ENCODE data around the gene SPDYE16.
"Not testable (repeated sequence)": the region's sequence is repeated elsewhere in the genome, so short reads cannot be mapped to it uniquely, and the experiment has no call there.

The SPDYE16 gene

GRCh38 chr7:76549025-76549854 lies 6.1 kb upstream of the SPDYE16 start:
- DNase-seq: peak; percentile 19

GRCh38 chr7:76531643-76532042 lies 11.5 kb downstream of the SPDYE16 start:
- DNase-seq: not testable (repeated sequence)

GRCh38 chr7:76526183-76526582 lies 16.9 kb downstream of the SPDYE16 start:
- DNase-seq: not testable (repeated sequence)

DNA sequence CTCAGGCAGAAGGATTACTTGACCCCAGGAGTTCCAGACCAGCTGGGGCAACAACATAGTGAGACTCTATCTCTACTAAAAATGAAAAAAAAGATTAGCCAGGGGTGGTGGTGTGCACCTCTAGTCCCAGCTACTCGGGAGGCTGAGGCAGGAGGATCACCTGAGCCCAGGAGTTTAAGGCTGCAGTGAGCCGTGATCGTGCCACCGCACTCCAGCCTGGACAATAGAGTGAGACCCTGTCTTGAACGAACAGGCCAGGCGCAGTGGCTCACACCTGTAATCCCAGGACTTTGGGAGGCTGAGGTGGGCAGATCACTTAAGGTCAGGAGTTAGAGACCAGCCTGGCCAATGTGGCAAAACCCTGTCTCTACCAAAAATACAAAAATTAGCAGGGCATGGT lies 26.2 kb downstream of the SPDYE16 start:
- DNase-seq: not testable (repeated sequence)

- DNase-seq: no peak
Measured at GRCh38 chr7:76515999-76516443, 27.1 kb downstream of the SPDYE16 start.

DNA sequence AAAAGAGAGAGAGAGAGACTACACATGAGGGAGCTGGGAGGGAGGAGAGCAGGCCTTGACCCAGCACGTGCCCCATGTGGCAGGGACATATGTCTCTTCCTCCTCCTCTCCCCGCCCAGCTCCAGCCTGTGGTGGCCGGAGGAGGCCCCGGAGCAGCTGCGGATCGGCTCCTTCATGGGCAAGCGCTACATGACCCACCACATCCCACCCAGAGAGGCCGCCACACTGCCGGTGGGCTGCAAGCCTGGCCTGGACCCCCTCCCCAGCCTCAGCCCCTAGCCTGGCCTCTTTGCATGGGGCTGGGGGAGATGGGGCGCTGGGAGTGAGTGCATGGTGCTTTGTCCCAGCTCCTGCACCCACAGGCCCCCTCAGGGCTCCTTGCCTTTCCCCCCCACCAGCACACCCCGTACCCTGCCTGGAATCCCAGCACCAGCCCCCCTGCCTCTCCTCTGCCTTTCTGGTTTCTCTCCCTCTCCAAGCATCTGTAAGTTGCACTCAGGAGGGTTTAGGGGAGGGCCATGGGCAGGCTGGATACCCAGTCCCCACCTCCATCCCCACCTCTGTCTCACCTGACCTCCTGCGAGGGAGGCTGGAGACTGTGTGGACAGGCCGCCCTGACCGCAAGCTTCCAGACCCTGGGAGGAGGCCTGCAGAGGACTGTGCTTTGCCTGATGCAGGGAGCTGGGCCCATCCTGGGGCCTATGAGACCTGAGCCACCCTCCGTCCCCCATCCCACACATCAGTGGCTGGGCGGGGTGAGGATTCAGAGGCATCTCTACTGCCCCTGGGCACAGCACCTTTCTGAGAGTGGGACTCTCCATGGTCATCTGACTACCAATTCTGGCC lies 27.9 kb downstream of the SPDYE16 start:
- DNase-seq: no peak

DNA sequence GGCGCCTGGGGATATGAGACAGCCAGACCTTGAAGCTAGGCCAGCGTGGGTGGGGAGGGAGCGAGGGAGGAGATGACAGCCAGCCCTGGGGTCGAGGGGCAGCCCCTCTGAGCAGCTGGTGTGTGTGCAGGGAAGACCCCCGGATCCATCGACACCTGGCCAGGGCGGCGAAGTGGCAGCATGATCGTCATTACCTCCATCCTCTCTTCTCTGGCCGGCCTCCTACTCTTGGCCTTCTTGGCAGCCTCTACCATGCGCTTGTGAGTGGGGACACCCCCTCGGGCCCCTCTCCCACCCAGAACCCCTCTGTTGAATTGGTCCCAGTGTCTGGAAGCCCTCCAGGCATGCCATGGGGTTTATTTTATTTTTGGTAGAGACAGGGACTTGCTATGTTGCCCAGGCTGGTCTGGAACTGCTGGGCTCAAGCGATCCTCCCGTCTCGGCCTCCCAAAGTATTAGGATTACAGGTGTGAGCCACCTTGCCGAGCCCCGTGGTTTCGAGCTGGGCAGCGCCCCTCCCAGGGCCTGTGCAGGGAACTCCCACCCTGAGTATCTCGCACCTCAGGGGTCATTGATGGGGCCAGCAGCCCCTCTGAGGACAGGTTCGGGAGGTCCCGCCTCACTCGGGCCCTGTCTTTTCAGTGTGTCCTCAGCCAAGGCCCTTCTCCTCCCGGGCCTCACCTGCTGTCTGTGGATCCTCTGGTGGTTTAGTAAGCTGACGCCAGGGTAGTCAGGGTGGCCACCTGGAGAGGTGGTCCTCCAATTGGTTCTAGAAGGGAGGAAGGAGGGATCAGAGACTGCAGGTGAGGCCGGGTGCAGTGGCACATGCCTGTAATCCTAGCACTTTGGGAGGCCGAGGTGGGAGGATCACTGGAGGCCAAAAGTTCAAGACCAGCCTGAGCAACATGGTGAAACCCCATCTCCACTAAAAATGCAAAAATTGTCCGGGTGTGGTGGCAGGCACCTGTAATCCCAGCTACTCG lies 29.0 kb downstream of the SPDYE16 start:
- no peak for DNase-seq

DNA sequence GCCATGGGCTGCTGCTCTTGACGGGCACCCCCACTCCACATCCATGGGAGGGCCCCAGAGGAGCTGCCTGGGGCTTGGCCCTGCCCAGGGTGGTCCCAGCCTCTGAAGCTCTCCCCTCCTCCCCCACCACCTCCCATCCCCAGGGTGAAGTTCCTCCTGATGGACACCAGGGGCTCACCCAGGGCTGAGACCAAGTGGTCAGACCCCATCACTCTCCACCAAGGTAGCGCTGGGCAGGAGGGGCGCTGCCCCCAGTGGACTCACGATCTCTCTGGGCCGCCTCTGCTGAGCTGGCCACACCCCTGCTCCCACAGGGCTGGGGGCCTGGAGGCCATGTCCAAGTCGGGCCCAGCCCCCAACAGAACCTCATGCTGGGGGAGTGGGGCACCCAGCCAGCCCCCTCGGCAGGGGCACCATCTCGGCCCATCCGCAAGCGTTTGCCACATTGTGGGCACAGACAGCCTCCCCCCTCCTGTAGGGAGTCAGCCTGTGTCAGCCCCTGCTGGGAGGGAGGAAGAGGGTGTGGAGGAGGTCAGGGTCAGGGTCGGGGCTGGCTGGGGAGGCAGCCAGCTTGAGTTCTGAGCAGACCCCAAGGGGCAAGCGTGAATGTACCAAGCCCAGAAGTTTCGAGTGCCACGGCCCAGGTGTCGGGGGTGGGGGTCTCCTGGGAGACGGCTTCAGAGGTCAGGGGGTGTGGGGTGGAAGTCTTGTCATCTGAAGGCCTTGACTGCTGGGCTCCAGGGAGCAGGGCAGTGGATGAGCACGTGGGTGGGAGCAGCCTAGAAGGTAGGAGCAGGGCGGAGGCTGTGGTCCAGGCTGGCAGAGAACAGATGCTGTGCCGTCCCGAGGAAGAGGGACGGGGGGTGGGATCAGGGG lies 29.9 kb downstream of the SPDYE16 start:
- DNase-seq: no peak

- DNase-seq: not testable (repeated sequence)
Measured at GRCh38 chr7:76511911-76512885, 30.9 kb downstream of the SPDYE16 start.

DNA sequence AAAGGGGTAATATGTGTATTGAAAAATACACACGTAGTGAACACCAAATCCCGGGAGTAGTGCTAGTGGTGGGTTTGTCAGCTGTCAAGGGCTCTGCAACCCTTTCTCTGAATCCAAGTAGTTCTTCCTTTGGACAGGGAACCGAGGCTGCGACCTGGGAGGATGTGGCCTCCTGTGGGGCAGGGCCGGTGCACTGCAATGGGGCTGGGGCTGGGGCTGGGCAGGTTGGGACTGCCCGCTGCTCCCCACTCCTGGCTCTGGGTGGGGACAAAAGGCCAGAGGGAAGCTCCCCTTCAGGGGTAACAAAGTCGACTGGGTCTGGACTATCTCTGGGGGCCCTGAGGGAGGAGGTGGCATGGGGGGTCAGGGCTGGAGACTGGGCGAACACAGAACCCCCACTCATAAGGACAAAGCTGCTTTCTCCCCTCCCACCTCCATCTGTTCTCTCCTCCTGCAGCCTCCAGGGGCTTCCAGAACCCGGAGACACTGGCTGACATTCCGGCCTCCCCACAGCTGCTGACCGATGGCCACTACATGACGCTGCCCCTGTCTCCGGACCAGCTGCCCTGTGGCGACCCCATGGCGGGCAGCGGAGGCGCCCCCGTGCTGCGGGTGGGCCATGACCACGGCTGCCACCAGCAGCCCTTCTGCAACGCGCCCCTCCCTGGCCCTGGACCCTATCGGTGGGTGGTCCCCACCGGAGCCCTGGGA lies 31.7 kb downstream of the SPDYE16 start:
- not testable (repeated sequence) for DNase-seq

- DNase-seq: no peak
Measured at GRCh38 chr7:76509931-76510877, 32.9 kb downstream of the SPDYE16 start, which contains the start of gene UPK3B. UPK3B (plus strand) TSS chr7:76510552; CDS start chr7:76510653, 101 bp downstream.

DNA sequence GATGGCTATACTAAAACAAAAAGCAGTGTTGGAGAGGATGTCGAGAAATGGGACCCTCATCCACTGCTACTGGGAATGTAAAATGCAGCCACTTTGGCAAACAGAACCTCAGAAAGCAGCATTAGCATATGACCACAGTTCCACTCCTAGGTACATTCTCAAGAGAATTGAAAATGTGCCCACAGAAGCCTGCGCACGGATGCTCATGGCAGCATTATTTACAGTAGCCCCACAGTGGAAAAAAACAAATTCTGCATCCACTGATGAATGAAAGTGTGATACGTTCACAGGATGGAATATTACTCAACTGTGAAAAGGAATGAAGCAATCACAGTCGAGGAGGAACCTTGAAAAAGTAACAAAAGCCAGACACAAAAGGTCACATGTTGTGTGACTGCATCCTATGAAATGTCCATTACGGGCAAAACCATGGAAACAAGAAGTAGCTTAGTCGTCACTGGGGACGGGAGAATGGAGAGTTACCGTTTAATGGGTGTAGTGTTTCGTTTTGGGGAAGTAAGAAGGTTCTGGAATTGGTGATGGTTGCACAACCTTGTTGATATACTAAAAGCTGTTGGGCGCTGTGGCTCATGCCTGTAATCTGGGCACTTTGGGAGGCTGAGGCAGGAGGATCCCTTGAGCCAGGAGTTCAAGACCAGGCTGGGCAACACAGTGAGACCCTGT lies 35.2 kb downstream of the SPDYE16 start:
- DNase-seq: no peak

- not testable (repeated sequence) for DNase-seq
Measured at GRCh38 chr7:76506643-76507042, 36.5 kb downstream of the SPDYE16 start.

DNA sequence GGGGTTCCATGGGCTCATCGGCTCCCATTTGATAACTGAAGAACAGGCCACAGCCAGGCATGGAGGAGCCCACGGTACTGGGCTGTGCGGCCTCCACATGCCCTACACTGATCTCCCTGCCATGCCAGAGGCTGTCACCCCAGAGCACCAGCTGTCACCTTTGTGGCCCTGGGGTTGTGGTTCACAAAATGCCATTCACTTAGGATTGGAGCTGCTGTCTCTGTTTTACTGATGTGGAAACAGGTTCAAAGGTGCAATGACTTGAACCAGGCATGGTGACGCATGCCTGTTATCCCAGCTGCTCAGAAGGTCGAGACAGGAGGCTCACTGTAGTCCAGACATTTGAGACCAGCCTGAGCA lies 37.0 kb downstream of the SPDYE16 start:
- no peak for DNase-seq

GRCh38 chr7:76505168-76506080 lies 37.7 kb downstream of the SPDYE16 start:
- no peak for DNase-seq

DNA sequence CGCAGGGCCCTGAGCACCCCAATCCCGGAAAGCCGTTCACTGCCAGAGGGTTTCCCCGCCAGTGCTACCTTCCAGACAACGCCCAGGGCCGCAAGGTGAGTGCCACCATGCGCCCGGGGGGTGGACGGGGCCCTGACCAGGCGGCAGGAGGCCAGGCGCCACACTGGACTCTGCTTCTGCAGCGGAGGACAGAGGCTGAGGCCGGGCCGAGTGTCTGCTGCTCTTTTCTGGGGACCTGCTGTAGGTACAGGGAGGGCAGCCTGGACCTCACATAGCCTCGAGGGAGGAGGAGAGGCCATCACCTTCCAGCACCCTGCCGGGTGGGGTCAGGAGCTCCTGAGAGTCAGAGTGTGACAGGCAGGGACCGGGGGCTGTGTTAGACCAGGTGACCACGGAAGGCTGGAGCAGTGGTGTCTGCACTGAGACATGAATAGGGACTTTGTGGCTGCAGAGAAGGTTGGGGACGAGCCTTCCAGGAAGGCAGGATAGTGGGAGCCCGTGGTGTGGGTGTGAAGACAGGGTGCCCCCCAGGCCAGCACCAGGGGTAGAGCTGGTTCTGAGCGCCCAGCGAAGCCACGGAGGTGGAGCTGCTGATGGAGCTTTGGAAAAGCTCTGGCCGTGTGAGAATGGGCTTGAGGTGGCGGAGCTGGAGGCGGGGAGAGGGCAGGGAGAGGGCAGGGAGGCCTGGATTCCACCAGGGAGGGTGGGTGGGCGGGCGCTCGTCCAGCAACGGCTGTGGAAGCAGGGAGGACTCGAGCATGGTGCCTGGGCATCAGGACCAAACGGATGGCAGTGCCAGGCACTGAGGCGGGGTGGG lies 38.5 kb downstream of the SPDYE16 start:
- DNase-seq: not testable (repeated sequence)
